ENCODE measurements around the gene DNAJC18.
A peak's percentile ranks its signal among the peaks of the same experiment; 100 is the strongest.

- TF ChIP-seq CTCF (IDR thresholded peaks at IDR 0.05; ENCODE audit: poor library complexity) (no peak), EZH2phosphoT487 (IDR thresholded peaks at IDR 0.05; ENCODE audit: low read depth, severe bottlenecking, unreplicated experiment) (peak; percentile 62), EZH2 (IDR thresholded peaks at IDR 0.05; ENCODE audit: borderline replicate concordance) (peak; percentile 28)
Measured at GRCh38 chr5:139394654-139395566, 44.4 kb downstream of the DNAJC18 start, which contains the start of gene PROB1.

All from hepatocyte (in vitro differentiated cells).